Neural crest cell (in vitro differentiated cells): ENCODE measurements around the gene CYTH2. TPM values are rescaled to one million over a fixed set of nuclear protein-coding genes. Genes with fewer than 3 reads are reported as not detected.

ENCODE experiments used
- DNase-seq: peaks from one replicate; pipeline ENCODE4 v3.0.0; 2021; ENCODE audit warnings: low read depth, mixed read lengths, low spot score
- H3K27ac Mint-ChIP-seq: one replicate; pipeline ENCODE4 v1.8.0; 2021; ENCODE audit warnings: mild to moderate bottlenecking, mixed read lengths; ENCODE audit not compliant: unreplicated experiment
- H3K27me3 Mint-ChIP-seq: 2 replicates; pipeline ENCODE4 v1.8.0; 2021; ENCODE audit warnings: low read depth, mild to moderate bottlenecking, mixed read lengths
- H3K36me3 Mint-ChIP-seq: 2 replicates; pipeline ENCODE4 v1.8.0; 2021; ENCODE audit warnings: low read depth, mild to moderate bottlenecking, mixed read lengths
- H3K4me1 Mint-ChIP-seq: 2 replicates; pipeline ENCODE4 v1.8.0; 2021; ENCODE audit warnings: mixed read lengths
- H3K4me3 Mint-ChIP-seq: one replicate; pipeline ENCODE4 v1.8.0; 2021; ENCODE audit warnings: mild to moderate bottlenecking, mixed read lengths
- H3K9me3 Mint-ChIP-seq: 2 replicates; pipeline ENCODE4 v1.8.0; 2021; ENCODE audit warnings: mixed read lengths
- total RNA-seq: library from RNA; stranded (reverse); gene quantifications from 2 replicates; pipeline ENCODE4 v1.2.1, GENCODE V29; 2021
- TF ChIP-seq, protein P1 (sequence below): fragments of 200-600 bp; sonication (generic); conservative IDR thresholded peaks from 2 replicates; pipeline ENCODE4 v1.5.0; 2021; ENCODE audit warnings: antibody characterized with exemption, mild to moderate bottlenecking

The CYTH2 gene
- total RNA-seq, 1 donor from 2014 or later: 196 TPM

DNA sequence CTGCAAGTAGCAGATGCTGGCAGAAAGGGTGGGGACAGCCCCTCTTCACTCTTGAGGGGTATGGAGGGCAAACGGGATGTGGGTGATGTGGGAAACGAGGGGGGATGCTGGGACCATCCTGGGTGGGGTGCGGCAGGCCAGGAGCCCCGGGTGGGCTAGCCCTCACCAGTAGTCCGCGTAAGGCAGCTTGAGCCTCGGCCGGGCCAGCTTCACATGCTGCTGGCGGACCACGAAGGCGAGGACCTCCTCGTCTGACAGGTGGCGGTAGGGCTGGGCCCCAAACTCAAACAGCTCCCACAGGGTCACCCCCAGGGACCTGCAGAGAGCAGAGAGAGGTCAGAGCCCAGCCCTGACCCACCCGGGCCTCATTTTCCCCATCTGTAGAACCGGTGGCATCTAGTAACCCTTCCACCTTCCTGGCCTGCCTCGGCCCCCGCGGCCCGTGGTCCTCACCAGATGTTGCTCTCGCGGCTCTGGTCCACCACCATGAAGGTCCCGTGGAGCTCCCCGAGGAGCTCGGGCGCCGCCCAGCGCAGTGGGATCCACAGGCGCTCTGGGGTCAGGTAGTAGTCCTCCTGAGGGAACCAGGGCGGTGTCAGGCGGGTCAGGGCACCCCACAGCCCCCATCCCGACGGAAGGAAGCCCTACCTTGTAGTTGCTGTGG, 31.8 kb downstream of the CYTH2 start:
- no peak for DNase-seq
- H3K27me3 Mint-ChIP-seq: peaks cover 35% of the 10 kb centered on the region
- no peak overlapping the region for H3K27ac Mint-ChIP-seq
- H3K9me3 Mint-ChIP-seq: no peaks in the 10 kb centered on the region
- H3K4me3 Mint-ChIP-seq: no peak overlapping the region
- TF ChIP-seq, protein P1, sequence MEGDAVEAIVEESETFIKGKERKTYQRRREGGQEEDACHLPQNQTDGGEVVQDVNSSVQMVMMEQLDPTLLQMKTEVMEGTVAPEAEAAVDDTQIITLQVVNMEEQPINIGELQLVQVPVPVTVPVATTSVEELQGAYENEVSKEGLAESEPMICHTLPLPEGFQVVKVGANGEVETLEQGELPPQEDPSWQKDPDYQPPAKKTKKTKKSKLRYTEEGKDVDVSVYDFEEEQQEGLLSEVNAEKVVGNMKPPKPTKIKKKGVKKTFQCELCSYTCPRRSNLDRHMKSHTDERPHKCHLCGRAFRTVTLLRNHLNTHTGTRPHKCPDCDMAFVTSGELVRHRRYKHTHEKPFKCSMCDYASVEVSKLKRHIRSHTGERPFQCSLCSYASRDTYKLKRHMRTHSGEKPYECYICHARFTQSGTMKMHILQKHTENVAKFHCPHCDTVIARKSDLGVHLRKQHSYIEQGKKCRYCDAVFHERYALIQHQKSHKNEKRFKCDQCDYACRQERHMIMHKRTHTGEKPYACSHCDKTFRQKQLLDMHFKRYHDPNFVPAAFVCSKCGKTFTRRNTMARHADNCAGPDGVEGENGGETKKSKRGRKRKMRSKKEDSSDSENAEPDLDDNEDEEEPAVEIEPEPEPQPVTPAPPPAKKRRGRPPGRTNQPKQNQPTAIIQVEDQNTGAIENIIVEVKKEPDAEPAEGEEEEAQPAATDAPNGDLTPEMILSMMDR: no peak
- no peaks in the 10 kb centered on the region for H3K4me1 Mint-ChIP-seq
- H3K36me3 Mint-ChIP-seq: no peaks in the 10 kb centered on the region

- Mint-ChIP-seq H3K4me1 (no peaks in the 10 kb centered on the region), H3K4me3 (no peak overlapping the region), H3K36me3 (no peaks in the 10 kb centered on the region), H3K27ac (no peak overlapping the region), H3K9me3 (no peaks in the 10 kb centered on the region), H3K27me3 (peaks cover 36% of the 10 kb centered on the region)
- no peak for DNase-seq
- TF ChIP-seq, protein P1: no peak
Observed at GRCh38 chr19:48501494-48502349, 32.6 kb downstream of the CYTH2 start.

- peaks cover 31% of the 10 kb centered on the region for H3K27me3 Mint-ChIP-seq
- DNase-seq: no peak
- H3K27ac Mint-ChIP-seq: no peak overlapping the region
- TF ChIP-seq, protein P1: no peak
- no peaks in the 10 kb centered on the region for H3K4me1 Mint-ChIP-seq
- no peaks in the 10 kb centered on the region for H3K9me3 Mint-ChIP-seq
- H3K4me3 Mint-ChIP-seq: no peak overlapping the region
- H3K36me3 Mint-ChIP-seq: no peaks in the 10 kb centered on the region
Observed at GRCh38 chr19:48502350-48503018, 33.3 kb downstream of the CYTH2 start.

DNA sequence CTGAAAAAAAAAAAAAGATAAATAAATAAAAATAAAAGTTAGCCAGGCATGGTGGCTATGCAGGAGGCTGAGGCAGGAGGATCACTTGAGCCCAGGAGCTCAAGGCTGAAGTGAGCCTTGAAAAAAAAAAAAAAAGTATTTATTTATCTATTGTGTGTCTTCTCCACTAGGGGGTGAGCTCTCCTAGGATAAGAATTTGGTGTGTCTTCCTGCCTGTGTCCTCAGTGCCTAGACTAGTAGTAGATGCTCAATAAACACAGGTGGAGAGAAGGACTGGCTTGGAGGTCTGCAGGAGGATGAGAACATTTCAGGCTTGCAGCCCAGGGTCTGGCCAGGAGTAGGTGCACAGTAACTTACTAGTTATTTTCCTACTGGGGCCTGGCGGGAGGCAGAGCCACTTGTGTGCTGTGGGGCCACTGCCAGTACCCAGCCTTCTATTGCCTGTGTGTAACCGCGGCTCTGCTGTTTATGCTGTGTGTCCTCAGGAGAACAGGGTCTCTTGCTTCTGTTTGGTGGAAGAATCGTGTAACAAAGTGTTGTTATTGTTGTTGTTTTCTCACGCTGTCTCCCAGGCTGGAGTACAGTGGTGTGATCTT, 37.1 kb downstream of the CYTH2 start:
- Mint-ChIP-seq H3K27me3 (peaks cover 47% of the 10 kb centered on the region), H3K4me1 (peaks cover 8% of the 10 kb centered on the region), H3K36me3 (no peaks in the 10 kb centered on the region), H3K9me3 (no peaks in the 10 kb centered on the region), H3K4me3 (no peak overlapping the region), H3K27ac (no peak overlapping the region)
- TF ChIP-seq, protein P1: peak; percentile 64
- no peak for DNase-seq

DNA sequence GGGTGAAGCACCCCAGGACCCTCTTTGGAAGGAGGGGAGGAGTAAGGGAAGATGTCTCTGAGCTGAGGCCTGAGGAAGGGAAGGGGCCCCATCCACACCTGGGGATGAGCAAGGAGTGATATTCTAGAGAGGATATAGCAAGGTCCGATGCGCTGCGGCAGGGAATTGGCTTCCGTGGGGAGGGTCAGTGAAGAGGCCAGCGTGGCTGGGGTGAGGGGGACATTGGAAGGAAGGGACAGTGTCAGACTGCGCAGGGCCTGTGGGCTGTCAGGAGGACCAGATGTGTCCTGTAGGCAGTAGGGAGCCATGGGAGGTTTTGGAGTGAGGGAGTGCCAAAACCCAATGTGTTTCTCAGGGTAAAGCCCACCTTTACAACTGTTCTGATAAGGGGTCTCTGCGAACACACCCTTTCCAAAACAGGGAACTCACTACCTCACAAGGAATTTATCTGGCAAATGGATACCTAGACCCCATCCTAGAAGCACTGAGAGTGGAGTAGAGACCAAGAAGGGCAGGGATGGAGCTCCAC, 38.8 kb downstream of the CYTH2 start:
- Mint-ChIP-seq H3K27me3 (peaks cover 34% of the 10 kb centered on the region), H3K36me3 (no peaks in the 10 kb centered on the region), H3K9me3 (no peaks in the 10 kb centered on the region), H3K4me1 (peaks cover 8% of the 10 kb centered on the region), H3K4me3 (peak overlapping the region; percentile 11), H3K27ac (no peak overlapping the region)
- TF ChIP-seq, protein P1: no peak
- DNase-seq: no peak
